H7 (cell line): Measurements from ENCODE around the gene NR4A1. TPM values are rescaled to one million over a fixed set of nuclear protein-coding genes. Genes with fewer than 3 reads are reported as not detected.

ENCODE experiments used
- DNase-seq: peaks from one replicate; pipeline ENCODE4 v3.0.0; 2012
- H3K27me3 ChIP-seq: 2 replicates; pipeline ENCODE4 v1.6.0; 2011; ENCODE audit warnings: mild to moderate bottlenecking, low read length; ENCODE audit not compliant: control insufficient read depth, insufficient read depth
- H3K36me3 ChIP-seq: replicated peaks from 2 replicates; pipeline ENCODE4 v1.5.1; 2011; ENCODE audit warnings: low read length; ENCODE audit not compliant: control insufficient read depth, insufficient read depth
- H3K4me3 ChIP-seq: 2 replicates; pipeline ENCODE4 v1.5.1; 2011; ENCODE audit warnings: low read depth, mild to moderate bottlenecking, control low read depth, low read length, moderate library complexity; ENCODE audit not compliant: insufficient read depth
- total RNA-seq: library from RNA; depleted of rRNA; stranded (reverse); fragments of >200 nt; shearing (Covaris generic); gene quantifications from 2 replicates; pipeline ENCODE4 v1.2.3, GENCODE V29; 2014

Gene NR4A1
- total RNA-seq, 1 experiment from 2014 or later = 11.8 TPM

GRCh38 chr12:52082988-52083637 is 31.9 kb downstream of the NR4A1 start:
- no peak overlapping the region for H3K4me3 ChIP-seq
- DNase-seq = peak; percentile 95
- H3K27me3 ChIP-seq = no peaks in the 10 kb centered on the region
- H3K36me3 ChIP-seq = no peaks in the 10 kb centered on the region; the same call in 1 of the 2 replicates

GRCh38 chr12:52083638-52083996 is 32.4 kb downstream of the NR4A1 start:
- no peak for DNase-seq
- H3K36me3 ChIP-seq = no peaks in the 10 kb centered on the region; the same call in 1 of the 2 replicates

GRCh38 chr12:52084491-52085231 is 33.4 kb downstream of the NR4A1 start:
- Histone ChIP-seq H3K36me3 (no peaks in the 10 kb centered on the region; the same call in 1 of the 2 replicates), H3K4me3 (no peak overlapping the region), H3K27me3 (no peaks in the 10 kb centered on the region)
- peak; percentile 17 for DNase-seq

More at GRCh38 chr12:52083638-52083996, 32.4 kb downstream of the NR4A1 start:
- H3K27me3 ChIP-seq = no peaks in the 10 kb centered on the region
- no peak overlapping the region for H3K4me3 ChIP-seq

DNA sequence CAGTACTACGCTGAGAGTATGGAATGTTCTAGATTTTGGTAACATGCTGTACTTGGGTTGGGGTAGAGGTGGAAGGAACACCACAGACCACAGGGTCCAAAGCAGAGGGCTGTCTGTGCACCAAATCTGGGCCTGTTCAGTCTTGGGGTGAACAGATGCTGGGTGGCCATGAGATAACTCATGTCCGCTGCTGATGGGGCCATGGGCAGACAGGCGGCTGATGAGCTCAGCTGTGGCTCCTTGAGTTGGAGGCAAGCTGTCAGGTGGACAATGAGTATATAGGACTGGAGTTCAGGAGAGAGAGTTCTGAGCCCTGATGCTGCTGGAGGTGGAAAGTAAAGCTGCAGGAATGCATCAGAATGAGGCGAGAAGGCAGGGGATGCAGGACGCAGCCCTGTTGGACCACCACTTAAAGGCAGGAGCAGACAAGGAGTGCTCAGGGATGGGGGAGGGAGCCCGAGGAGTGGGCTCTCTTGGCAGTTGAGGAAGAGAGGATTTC is 34.5 kb downstream of the NR4A1 start:
- H3K27me3 ChIP-seq = no peaks in the 10 kb centered on the region
- no peak overlapping the region for H3K4me3 ChIP-seq
- H3K36me3 ChIP-seq = no peaks in the 10 kb centered on the region
- DNase-seq = peak; percentile 28

GRCh38 chr12:52086366-52086765 is 35.1 kb downstream of the NR4A1 start:
- Histone ChIP-seq H3K4me3 (no peak overlapping the region), H3K36me3 (no peaks in the 10 kb centered on the region), H3K27me3 (no peaks in the 10 kb centered on the region)
- DNase-seq = peak; percentile 46

DNA sequence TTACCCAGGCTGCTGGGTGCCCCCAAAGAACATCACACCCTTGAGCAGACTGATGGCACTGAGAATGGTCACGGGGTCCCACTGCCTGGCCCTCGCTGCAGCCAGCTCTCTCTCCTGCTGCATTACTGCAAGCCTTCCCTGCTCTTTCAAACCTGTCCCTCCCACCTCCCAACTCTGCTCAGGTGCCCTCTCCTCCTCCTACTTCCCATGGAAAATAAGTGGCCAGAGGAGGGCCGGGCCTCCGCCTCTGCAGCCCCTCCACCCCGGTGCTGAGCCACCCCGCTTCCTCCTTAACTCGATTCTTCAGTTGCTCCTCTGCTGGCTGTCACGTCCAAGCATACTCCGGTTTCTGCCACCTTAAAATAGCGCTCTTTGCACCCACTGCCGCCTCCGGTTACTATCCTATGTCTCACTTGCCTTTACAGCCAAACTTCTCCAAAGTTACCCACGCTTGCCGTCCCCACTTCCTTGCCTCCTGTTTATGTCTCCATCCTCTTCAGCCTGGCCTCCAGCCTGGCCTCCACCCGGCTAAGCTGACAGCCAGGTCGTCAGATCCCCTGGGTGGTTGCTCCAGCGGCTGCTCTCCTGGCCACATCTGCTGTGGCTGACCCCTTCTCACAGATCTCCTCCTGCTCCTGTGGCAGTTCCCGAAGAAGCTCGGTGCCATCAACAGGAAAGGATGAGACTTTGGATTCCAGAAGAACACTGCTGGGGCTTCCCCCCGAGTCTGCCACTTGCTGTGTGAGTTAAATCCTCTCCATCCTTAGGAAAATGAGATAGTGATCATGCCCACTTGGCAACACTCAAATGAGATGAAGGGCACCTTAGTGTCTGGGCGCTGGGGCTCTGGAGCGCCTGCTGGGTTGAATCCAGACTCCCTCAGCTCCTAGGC is 35.9 kb downstream of the NR4A1 start:
- no peaks in the 10 kb centered on the region for H3K36me3 ChIP-seq
- H3K4me3 ChIP-seq = no peak overlapping the region
- H3K27me3 ChIP-seq = no peaks in the 10 kb centered on the region; the same call in 1 of the 2 replicates
- DNase-seq = peak; percentile 69

GRCh38 chr12:52087961-52088820 is 36.9 kb downstream of the NR4A1 start:
- Histone ChIP-seq H3K36me3 (no peaks in the 10 kb centered on the region), H3K4me3 (no peak overlapping the region), H3K27me3 (no peaks in the 10 kb centered on the region; the same call in 1 of the 2 replicates)
- peak; percentile 37 for DNase-seq

GRCh38 chr12:52089491-52089890 is 38.2 kb downstream of the NR4A1 start:
- no peak overlapping the region for H3K4me3 ChIP-seq
- no peaks in the 10 kb centered on the region for H3K36me3 ChIP-seq
- H3K27me3 ChIP-seq = no peaks in the 10 kb centered on the region; the same call in 1 of the 2 replicates
- DNase-seq = peak; percentile 21

- DNase-seq = peak; percentile 43
- Histone ChIP-seq H3K36me3 (no peaks in the 10 kb centered on the region), H3K4me3 (no peak overlapping the region), H3K27me3 (no peaks in the 10 kb centered on the region; the same call in 1 of the 2 replicates)
Observed at GRCh38 chr12:52090291-52090690, 39.0 kb downstream of the NR4A1 start.

- Histone ChIP-seq H3K4me3 (no peak overlapping the region), H3K27me3 (no peaks in the 10 kb centered on the region; the same call in 1 of the 2 replicates), H3K36me3 (no peaks in the 10 kb centered on the region)
- peak; percentile 71 for DNase-seq
Observed at GRCh38 chr12:52091061-52091460, 39.8 kb downstream of the NR4A1 start.

- no peaks in the 10 kb centered on the region; the same call in 1 of the 2 replicates for H3K27me3 ChIP-seq
- DNase-seq = peak; percentile 30
Observed at GRCh38 chr12:52091869-52092268, 40.6 kb downstream of the NR4A1 start.

DNA sequence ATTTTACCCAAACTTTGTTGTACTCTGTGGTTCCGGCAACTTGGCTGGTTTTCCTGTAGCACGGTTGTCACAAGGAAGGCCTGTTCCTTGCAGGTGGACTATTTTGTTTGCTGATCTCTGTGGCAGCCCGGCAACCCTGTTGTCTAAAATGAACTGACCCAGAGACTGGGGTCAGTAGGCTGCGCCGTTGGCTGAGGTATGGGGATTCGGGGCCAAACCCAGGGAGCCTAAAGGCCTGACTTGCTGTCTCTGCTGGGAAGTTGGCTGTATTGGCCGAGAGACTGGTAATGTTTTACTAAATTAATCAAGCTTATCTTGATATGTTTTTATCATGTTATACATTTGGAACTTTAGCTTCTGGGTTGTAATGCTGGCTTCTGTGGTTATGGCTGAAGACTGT is 42.1 kb downstream of the NR4A1 start:
- peak; percentile 26 for DNase-seq
- H3K36me3 ChIP-seq = no peaks in the 10 kb centered on the region
- no peaks in the 10 kb centered on the region; the same call in 1 of the 2 replicates for H3K27me3 ChIP-seq
- no peak overlapping the region for H3K4me3 ChIP-seq

More at GRCh38 chr12:52091869-52092268, 40.6 kb downstream of the NR4A1 start:
- no peaks in the 10 kb centered on the region for H3K36me3 ChIP-seq
- no peak overlapping the region for H3K4me3 ChIP-seq

- DNase-seq = no peak
- H3K36me3 ChIP-seq = no peaks in the 10 kb centered on the region
- no peak overlapping the region for H3K4me3 ChIP-seq
- no peaks in the 10 kb centered on the region; the same call in 1 of the 2 replicates for H3K27me3 ChIP-seq
Observed at GRCh38 chr12:52096332-52097044, 45.2 kb downstream of the NR4A1 start.
